Epithelial cell of esophagus (primary cell): ENCODE data around the gene ACADSB.
A peak's percentile ranks its signal among the peaks of the same experiment; 100 is the strongest.

Experiments used
- DNase-seq: peaks from one replicate; pipeline ENCODE4 v3.0.0; 2010; ENCODE audit warnings: low read depth
- H3K4me3 ChIP-seq: 2 replicates; pipeline ENCODE4 v1.5.1; 2011; ENCODE audit warnings: mild to moderate bottlenecking, low read length, control low read depth
- TF ChIP-seq, protein P1 (sequence below): IDR thresholded peaks from 2 replicates; pipeline ENCODE4 v1.5.1; 2011; ENCODE audit warnings: low read depth, mild to moderate bottlenecking, low read length, control low read depth, inconsistent platforms; ENCODE audit not compliant: insufficient read depth; ENCODE audit errors: missing control alignments

ACADSB gene

GRCh38 chr10:123008355-123009104 is at the start of gene ACADSB, which contains the start of gene IKZF5:
Gene ACADSB (plus strand): TSS chr10:123009006. CDS start chr10:123009030, 24 bp downstream.
Gene IKZF5 (minus strand): TSS chr10:123008795. CDS start chr10:122998625, 10,170 bp downstream.
- TF ChIP-seq, protein P1, sequence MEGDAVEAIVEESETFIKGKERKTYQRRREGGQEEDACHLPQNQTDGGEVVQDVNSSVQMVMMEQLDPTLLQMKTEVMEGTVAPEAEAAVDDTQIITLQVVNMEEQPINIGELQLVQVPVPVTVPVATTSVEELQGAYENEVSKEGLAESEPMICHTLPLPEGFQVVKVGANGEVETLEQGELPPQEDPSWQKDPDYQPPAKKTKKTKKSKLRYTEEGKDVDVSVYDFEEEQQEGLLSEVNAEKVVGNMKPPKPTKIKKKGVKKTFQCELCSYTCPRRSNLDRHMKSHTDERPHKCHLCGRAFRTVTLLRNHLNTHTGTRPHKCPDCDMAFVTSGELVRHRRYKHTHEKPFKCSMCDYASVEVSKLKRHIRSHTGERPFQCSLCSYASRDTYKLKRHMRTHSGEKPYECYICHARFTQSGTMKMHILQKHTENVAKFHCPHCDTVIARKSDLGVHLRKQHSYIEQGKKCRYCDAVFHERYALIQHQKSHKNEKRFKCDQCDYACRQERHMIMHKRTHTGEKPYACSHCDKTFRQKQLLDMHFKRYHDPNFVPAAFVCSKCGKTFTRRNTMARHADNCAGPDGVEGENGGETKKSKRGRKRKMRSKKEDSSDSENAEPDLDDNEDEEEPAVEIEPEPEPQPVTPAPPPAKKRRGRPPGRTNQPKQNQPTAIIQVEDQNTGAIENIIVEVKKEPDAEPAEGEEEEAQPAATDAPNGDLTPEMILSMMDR, result no peak

DNA sequence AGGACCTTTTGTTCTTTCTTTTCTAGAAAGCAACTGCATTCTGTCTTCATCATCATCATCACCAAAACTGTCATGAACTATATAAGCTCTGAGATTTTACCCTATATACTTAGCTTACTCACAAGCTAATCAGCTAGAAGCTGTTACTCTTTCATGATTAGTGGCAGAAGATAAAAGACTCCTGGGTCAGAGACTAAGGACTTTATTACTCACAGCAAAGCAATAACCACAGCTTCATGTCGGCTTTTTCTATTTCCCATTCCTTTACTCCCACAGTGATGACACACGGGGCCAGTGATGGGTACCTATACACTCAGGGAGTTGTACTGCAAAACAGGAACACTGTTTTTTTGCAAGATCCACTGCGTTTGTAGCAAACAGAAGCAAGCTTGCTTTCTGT is 46.4 kb upstream of the ACADSB start:
- TF ChIP-seq, protein P1, result no peak

More at GRCh38 chr10:123008355-123009104, at the start of gene ACADSB, which contains the start of gene IKZF5:
- H3K4me3 ChIP-seq, result peak within 1 kb of the TSS; percentile 93
- peak; percentile 99 for DNase-seq

GRCh38 chr10:122966879-122967278 is 41.9 kb upstream of the ACADSB start:
- TF ChIP-seq, protein P1, result no peak
- DNase-seq, result no peak
- H3K4me3 ChIP-seq, result no peak overlapping the region

More for the DNA sequence above, 46.4 kb upstream of the ACADSB start:
- no peak overlapping the region for H3K4me3 ChIP-seq
- DNase-seq, result no peak

DNA sequence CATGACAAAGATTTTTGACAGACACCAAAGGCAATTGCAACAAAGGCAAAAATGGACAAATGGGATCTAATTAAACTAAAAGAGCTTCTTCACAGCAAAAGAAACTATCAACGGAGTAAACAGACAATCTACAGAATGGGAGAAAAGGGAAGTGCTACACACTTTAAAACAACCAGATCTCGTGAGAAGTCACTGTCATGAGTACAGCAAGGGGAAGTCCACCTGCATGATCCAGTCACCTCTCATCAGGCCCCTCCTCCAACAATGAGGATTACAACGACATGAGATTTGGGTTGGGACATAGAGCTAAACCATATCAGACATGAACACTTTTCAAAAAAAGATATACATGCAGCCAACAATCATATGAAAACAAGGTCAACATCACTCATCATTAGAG is 40.1 kb upstream of the ACADSB start:
- TF ChIP-seq, protein P1, result no peak
- no peak for DNase-seq
- H3K4me3 ChIP-seq, result no peak overlapping the region

GRCh38 chr10:122974023-122974422 is 34.8 kb upstream of the ACADSB start:
- no peak overlapping the region for H3K4me3 ChIP-seq
- DNase-seq, result no peak
- TF ChIP-seq, protein P1, result no peak

DNA sequence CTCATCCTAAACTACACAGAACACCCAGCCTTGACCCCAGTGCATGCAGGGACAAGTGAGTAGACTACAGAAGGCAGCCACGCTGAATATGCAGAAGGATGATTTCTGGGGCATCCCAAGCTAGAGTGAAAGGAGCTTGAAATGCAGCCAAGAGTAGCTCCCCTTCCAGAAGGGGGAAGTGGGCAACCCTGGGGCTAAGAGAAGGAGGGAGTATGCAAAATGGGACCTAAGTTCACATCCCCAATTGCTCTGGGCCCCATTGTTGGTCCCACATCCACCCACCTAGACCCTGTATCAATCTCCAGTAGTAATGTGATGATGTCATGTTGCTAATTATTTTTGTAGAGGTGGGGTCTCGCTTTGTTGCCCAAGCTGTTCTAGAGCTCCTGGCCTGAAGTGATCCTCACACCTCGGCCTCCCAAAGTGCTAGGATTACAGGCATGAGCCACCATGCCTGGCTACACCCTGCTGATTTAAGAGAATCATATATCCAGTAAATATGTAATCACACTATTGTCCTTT is 34.2 kb upstream of the ACADSB start:
- no peak for DNase-seq
- H3K4me3 ChIP-seq, result no peak overlapping the region
- TF ChIP-seq, protein P1, result no peak
